Gastrocnemius medialis (tissue), 4 donors: Measurements from ENCODE around the gene SMAD4.

Experiments
- POLR2A ChIP-seq, 2 donors: fragments of 450-650 bp; IDR thresholded peaks; one replicate each; pipeline ENCODE4 v1.6.1; 2017; ENCODE audit warnings: antibody characterized with exemption in 2 of 2, mild to moderate bottlenecking in 2 of 2, moderate library complexity in 2 of 2
- TF ChIP-seq, protein P1 (sequence below), 5 experiments: fragments of 450-650 bp in 3 of 5; fragments of 200-600 bp in 2 of 5; sonication (generic) in 2 of 5; IDR thresholded peaks in 4 of 5; conservative IDR thresholded peaks in 1 of 5; 1 replicate in 4 of 5; 2 replicates in 1 of 5; pipeline ENCODE4 v1.5.1; 2016 to 2019; ENCODE audit warnings: antibody characterized with exemption in 5 of 5, mild to moderate bottlenecking in 3 of 5, moderate library complexity in 3 of 5

DNA sequence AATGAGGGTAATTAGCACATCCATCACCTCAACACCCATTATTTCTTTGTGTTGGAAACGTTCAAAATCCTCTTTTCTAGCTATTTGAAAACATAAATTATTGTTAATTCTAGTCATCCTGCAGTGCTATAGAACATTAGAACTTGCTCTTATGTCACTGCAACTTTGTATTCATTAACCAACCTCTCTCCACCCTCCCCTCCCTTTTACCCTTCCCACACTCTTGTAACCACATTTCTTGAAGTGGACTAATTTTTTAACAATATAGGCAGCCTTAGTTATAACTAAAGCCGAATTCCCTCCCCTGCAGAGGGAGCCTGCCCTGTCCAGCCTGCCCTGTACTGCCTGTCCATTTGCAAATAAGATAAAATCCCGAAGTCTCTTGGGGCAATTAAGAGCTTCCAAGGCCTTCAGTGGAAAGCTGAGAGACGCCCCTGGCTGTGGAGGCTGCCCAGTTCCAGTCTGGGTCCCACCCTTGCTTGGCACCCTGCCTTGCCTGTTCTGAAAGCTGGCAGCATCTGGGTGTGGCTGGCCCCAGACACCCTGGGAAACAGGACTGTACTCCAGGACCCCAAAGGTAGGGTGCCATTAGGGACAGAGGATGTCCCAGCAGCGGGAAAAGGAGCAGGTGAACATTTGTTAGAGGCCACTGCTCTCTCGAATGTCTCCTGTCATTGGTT lies 102.4 kb downstream of the SMAD4 start:
- TF ChIP-seq, protein P1, sequence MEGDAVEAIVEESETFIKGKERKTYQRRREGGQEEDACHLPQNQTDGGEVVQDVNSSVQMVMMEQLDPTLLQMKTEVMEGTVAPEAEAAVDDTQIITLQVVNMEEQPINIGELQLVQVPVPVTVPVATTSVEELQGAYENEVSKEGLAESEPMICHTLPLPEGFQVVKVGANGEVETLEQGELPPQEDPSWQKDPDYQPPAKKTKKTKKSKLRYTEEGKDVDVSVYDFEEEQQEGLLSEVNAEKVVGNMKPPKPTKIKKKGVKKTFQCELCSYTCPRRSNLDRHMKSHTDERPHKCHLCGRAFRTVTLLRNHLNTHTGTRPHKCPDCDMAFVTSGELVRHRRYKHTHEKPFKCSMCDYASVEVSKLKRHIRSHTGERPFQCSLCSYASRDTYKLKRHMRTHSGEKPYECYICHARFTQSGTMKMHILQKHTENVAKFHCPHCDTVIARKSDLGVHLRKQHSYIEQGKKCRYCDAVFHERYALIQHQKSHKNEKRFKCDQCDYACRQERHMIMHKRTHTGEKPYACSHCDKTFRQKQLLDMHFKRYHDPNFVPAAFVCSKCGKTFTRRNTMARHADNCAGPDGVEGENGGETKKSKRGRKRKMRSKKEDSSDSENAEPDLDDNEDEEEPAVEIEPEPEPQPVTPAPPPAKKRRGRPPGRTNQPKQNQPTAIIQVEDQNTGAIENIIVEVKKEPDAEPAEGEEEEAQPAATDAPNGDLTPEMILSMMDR (IDR thresholded peaks at IDR 0.05 in 4 of 5, conservative IDR thresholded peaks at IDR 0.05 in 1 of 5), result no peak
- TF ChIP-seq POLR2A (IDR thresholded peaks at IDR 0.05), result no peak
